Mucosa of descending colon (tissue), 3 donors: Measurements from ENCODE around the gene LIPM. TPM values are rescaled to one million over a fixed set of nuclear protein-coding genes. Genes with fewer than 3 reads are reported as not detected.

Experiments used
- ATAC-seq: fragments of 200-7000 bp; cut with Tn5 transposase; one replicate; pipeline ENCODE4 v1.9.1; 2020; ENCODE audit warnings: mild to moderate bottlenecking, moderate library complexity
- DNase-seq, 3 donors: peaks; one replicate each; pipeline ENCODE4 v3.0.0-alpha.2; 2020
- H3K36me3 ChIP-seq: fragments of 200-600 bp; one replicate; pipeline ENCODE4 v1.8.0; 2021; ENCODE audit warnings: low read depth, mild to moderate bottlenecking
- H3K4me1 ChIP-seq: fragments of 200-600 bp; one replicate; pipeline ENCODE4 v1.8.0; 2021; ENCODE audit warnings: low read depth, mild to moderate bottlenecking
- H3K4me3 ChIP-seq: fragments of 200-600 bp; one replicate; pipeline ENCODE4 v1.8.0; 2021; ENCODE audit warnings: mild to moderate bottlenecking
- H3K9me3 ChIP-seq: fragments of 200-600 bp; one replicate; pipeline ENCODE4 v1.8.0; 2021; ENCODE audit warnings: mild to moderate bottlenecking
- intact Hi-C, 2 donors: fragments of 100-400 bp; cut with DNase I in 1 of 2; cut with micrococcal nuclease in 1 of 2; formaldehyde crosslinking; loops; one replicate each; pipeline versions ENCODE4 v1.11.0 to v1.11.1; 2022; cut with DNase I, micrococcal nuclease
- total RNA-seq, 3 donors: library from RNA; stranded (reverse); fragmentation: NEBNext Ultra II Directional in 2 of 3; extraction: Animal tissue kit (Norgen Biotek cat#: 25700) in 2 of 3; gene quantifications; one replicate each; pipeline versions ENCODE4 v1.2.1 to v1.2.4, GENCODE V29; 2021 to 2023
- TF ChIP-seq, protein P1 (sequence below): fragments of 200-600 bp; IDR thresholded peaks from one replicate; pipeline ENCODE4 v1.8.0; 2022; ENCODE audit warnings: antibody characterized with exemption, mild to moderate bottlenecking
- donor health status: DM: no; HTN: no; CAD: no; lungs with moderate emphysema.
- donor health status: DM: no; HTN: no; CAD: no.
- donor health status: DM: no; HTN: yes; CAD: no.

LIPM gene
- total RNA-seq, 3 donors from 2014 or later, result not detected

DNA sequence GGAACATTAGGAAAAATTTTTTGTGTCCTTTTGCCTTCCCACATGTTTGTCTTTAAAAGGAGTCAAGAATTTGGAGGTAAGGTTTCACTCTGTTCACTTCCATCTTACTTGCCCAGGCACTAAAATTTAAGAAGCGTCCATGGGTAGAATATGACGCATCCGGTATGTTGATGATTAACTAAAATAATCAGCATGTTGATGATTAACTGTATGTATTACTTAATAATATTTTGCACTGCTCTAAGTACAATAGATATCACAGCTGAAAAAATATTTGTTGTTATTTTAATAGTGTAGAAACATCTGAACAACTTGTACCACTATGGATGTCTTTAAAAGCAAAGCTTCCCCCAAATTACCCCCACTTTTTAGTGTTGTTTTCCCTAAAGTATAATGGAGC is 37.6 kb downstream of the LIPM start:
- DNase-seq, result no peak
- H3K4me3 ChIP-seq, result no peak overlapping the region
- no peaks in the 10 kb centered on the region for H3K36me3 ChIP-seq
- no peaks in the 10 kb centered on the region for H3K4me1 ChIP-seq
- no peak for ATAC-seq
- TF ChIP-seq, protein P1, sequence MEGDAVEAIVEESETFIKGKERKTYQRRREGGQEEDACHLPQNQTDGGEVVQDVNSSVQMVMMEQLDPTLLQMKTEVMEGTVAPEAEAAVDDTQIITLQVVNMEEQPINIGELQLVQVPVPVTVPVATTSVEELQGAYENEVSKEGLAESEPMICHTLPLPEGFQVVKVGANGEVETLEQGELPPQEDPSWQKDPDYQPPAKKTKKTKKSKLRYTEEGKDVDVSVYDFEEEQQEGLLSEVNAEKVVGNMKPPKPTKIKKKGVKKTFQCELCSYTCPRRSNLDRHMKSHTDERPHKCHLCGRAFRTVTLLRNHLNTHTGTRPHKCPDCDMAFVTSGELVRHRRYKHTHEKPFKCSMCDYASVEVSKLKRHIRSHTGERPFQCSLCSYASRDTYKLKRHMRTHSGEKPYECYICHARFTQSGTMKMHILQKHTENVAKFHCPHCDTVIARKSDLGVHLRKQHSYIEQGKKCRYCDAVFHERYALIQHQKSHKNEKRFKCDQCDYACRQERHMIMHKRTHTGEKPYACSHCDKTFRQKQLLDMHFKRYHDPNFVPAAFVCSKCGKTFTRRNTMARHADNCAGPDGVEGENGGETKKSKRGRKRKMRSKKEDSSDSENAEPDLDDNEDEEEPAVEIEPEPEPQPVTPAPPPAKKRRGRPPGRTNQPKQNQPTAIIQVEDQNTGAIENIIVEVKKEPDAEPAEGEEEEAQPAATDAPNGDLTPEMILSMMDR, result no peak
- intact Hi-C loops, result no loop called here
- no peaks in the 10 kb centered on the region for H3K9me3 ChIP-seq

DNA sequence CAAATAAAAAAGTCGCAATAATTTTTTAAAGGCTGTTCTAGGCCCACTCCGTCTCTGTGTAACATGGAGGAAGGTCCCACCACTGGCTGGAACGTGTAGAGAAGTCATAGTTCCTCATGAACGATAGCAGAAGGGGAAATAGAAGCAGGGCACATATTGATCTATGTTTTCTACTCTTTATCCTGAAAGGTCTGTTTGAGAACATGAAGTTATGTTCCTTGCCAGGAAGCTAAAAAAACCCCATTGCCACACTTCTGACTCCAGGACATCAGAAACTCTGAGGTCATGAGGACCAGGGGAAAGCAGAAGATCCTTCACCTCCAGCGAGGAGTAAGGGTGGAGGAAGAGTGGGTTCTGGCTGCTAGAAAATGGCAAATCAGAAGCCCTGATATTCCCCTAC is 38.4 kb downstream of the LIPM start:
- TF ChIP-seq, protein P1, result no peak
- Histone ChIP-seq H3K4me3 (no peak overlapping the region), H3K4me1 (no peaks in the 10 kb centered on the region), H3K9me3 (no peaks in the 10 kb centered on the region), H3K36me3 (no peaks in the 10 kb centered on the region)
- DNase-seq (no peak), ATAC-seq (no peak)
- intact Hi-C loops, result no loop called here

DNA sequence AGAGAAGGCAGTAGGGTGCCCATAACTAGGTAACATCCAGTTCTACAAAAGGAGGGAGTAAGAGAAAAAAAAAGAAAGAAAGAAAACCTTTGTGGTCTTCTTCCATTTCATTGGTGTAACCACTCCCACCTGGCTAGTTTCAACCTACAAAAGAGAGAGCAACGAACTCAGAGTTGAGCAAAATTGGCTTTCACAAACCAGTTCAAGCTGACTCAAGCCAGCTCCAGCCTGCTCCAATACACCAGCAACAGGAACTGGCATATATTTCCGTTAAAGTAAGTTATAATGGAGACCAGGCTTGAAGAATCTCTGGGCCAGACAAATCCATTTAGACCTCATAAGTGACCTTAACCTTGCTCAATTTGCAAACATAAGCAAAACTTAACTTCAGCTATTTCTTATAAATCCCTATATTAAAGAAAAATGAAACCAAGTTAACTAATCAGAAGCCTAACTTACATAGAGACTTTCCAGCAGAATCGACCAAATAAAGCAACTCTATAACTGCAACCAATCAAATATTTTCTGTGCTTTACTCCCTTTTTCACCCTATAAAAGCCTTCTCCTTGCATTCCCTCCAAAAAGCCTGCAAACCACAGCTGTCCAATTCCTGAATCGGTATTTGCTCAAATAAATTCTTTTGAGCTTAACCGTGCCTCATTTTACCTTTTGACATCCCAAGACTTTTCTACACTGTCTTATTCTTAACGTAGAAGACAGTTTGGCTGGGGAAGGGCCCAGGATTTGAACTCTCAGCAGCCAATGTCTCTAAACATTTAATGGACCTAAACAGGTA is 39.0 kb downstream of the LIPM start:
- Histone ChIP-seq H3K4me1 (no peaks in the 10 kb centered on the region), H3K4me3 (no peak overlapping the region), H3K9me3 (no peaks in the 10 kb centered on the region), H3K36me3 (no peaks in the 10 kb centered on the region)
- peak; percentile 33 for ATAC-seq
- intact Hi-C loops, result no loop called here
- TF ChIP-seq, protein P1, result no peak
- no peak for DNase-seq

DNA sequence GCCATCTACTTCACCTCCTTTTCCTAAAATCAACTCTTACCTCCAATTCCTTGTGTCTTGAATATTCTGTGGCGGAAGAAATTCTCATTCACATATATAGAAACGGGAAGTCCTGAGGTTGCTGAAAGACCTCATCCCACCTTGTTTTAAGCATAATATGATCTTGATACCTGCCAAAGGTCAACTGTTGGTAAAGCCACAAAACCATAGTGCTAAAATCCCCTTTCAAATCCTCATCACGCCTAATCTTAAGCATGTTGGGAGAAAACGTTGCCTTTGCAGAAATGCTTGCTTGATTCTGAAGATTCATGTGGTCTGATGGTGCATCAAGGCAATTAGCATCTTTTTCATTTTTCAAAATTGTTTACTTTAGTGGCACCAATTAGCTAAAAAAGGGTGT is 40.6 kb downstream of the LIPM start:
- ATAC-seq (no peak), DNase-seq (no peak)
- Histone ChIP-seq H3K4me3 (no peak overlapping the region), H3K9me3 (no peaks in the 10 kb centered on the region), H3K4me1 (no peaks in the 10 kb centered on the region), H3K36me3 (no peaks in the 10 kb centered on the region)
- TF ChIP-seq, protein P1, result no peak
- intact Hi-C loops, result no loop called here

DNA sequence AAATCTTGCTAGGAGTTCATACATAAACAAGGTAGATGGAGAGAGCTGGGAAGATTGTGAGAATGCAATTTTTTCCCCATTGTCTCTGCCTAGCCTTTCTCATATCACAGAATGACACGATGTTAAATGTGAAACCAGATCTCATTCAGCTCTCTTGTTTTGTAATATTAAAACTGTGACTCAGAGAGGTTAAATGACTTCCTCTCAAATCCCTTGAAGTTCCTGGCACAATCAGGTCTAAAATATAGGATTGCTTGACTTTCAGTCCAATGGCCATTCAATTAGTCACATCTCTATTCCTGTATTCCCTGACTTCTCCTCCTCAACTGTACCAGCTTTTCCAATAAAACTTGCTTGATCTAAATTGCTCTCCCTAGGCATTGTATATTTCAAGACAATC is 46.0 kb downstream of the LIPM start:
- ATAC-seq, result peak; percentile 59
- intact Hi-C loops, result no loop called here
- H3K36me3 ChIP-seq, result no peaks in the 10 kb centered on the region

More for the DNA sequence above, 46.0 kb downstream of the LIPM start:
- H3K9me3 ChIP-seq, result no peaks in the 10 kb centered on the region
- no peak overlapping the region for H3K4me3 ChIP-seq
- TF ChIP-seq, protein P1, result no peak
- no peak for DNase-seq
- peaks cover 6% of the 10 kb centered on the region for H3K4me1 ChIP-seq
